HG03196 (cell line): ENCODE results near the gene SBSN.
"Not testable (repeated sequence)": the region's sequence is repeated elsewhere in the genome, so short reads cannot be mapped to it uniquely, and the experiment has no call there.

Source experiments
- ATAC-seq: cut with Tn5 transposase; IDR thresholded peaks from one replicate; pipeline ENCODE4 v1.9.1; 2021; ENCODE audit not compliant: unreplicated experiment

Gene SBSN

GRCh38 chr19:35476149-35476548 lies 52.0 kb downstream of the SBSN start:
- no peak for ATAC-seq

- ATAC-seq = not testable (repeated sequence)
These were observed 53.5 kb downstream of the SBSN start for GRCh38 chr19:35474594-35474993.

GRCh38 chr19:35474104-35474503 lies 54.0 kb downstream of the SBSN start:
- no peak for ATAC-seq
